NAMALWA (cell line): ENCODE measurements around the gene CD209.

Source experiments
- DNase-seq: peaks from one replicate; pipeline ENCODE4 v3.0.0-alpha.2; 2015; ENCODE audit warnings: low spot score

CD209 gene

DNA sequence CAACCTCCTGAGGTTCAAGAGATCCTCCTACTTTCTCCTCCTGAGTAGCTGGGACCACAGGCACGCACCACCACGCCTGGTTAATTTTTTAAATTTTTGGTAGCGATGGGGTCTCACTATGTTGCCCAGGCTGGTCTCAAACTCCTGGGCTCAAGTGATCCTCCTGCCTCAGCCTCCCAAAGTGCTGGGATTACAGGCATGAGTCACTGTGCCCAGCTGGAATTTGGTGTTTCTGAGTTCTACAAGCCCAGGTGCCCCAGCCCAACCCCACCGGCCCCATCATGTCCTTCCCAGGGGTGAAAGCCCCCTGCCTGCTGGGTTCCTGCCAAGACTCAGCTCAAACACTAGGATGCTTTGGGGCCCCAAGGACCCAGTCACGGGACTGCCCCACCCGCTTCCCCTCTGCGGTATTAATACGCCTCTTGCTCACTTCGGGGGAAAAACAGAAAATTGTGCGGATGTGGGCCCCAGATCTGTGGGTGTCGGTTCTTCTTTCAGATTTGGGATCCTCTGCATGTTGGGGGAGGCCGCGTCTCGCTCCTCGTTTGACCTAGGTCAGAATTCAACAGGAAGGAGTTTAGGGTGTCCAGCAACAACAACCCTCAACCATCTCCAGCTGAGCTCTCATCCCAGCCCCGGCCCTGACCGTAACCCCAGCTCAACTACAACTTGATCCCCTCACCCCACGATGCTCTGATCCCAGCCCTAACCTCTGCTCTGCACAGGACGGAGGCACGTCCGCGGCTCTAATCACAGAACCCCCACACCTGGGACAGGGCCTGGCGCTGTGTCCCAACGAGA, 41.7 kb downstream of the CD209 start:
- peak; percentile 57 for DNase-seq

- no peak for DNase-seq
Observed at GRCh38 chr19:7704280-7705060, 42.9 kb downstream of the CD209 start.

DNA sequence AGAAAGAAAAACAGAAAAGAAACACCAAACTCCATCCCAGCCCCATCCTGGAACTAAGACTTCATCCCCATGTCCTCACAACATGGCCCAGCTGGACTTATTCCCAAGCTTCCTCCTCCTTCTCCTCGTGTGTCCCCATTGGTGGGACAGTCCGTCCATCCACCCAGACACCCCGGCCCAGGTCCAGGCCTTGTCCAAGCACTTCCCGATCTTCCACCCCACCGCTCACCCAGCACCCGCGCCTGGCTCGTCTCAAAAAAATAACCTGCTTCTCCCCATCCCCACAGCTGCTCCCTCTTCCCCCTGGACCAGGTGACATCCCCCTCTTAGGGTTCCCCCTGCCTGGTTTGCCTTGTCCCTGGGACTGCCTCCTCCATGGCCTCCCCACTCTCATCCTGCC, 44.0 kb downstream of the CD209 start:
- no peak for DNase-seq

DNA sequence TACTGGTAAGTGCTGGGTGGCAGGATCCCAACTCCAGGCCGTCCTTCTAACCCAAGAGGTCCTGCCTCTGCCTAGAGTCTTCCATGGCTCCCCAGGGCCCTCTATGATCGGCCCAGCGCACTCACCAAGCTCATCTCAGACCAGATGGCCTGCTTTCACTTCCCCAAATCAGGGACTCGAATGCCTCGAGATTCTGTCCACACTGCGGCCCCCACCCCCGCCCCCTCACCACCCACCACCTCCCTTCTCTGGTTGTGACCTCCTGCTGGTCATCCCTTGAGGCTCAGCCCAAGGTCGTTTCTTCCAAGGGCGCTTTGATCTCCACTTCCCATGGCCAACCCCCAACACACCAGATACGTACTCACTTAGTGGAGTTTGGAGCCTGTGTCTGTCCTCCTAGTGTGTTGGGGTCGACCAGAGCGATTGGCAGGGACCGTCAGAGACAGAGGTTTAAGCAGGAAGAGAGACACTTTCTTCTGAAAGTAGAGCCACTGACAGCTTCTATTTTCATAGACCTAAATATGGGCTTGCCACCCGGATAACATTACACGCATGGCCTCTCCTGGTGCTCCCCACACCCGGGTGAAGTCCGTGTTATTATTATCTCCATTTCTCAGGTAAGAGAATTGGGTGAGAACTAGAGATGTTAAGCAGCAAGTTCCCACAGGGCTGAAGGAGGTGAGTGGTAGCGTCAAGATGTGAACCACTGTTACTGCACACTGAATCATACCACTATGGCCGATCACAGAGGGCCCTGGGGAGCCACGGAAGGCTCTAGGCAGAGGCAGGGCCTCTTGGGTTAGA, 45.5 kb downstream of the CD209 start, which contains the start of gene FCER2:
TSS of gene FCER2 (minus strand) at position 478 of the 804 bp plus-strand sequence. CDS start 2,371 bp downstream, outside the sequence.
- peak; percentile 84 for DNase-seq

- DNase-seq, result no peak
Observed at GRCh38 chr19:7701049-7701653, 46.2 kb downstream of the CD209 start.

DNA sequence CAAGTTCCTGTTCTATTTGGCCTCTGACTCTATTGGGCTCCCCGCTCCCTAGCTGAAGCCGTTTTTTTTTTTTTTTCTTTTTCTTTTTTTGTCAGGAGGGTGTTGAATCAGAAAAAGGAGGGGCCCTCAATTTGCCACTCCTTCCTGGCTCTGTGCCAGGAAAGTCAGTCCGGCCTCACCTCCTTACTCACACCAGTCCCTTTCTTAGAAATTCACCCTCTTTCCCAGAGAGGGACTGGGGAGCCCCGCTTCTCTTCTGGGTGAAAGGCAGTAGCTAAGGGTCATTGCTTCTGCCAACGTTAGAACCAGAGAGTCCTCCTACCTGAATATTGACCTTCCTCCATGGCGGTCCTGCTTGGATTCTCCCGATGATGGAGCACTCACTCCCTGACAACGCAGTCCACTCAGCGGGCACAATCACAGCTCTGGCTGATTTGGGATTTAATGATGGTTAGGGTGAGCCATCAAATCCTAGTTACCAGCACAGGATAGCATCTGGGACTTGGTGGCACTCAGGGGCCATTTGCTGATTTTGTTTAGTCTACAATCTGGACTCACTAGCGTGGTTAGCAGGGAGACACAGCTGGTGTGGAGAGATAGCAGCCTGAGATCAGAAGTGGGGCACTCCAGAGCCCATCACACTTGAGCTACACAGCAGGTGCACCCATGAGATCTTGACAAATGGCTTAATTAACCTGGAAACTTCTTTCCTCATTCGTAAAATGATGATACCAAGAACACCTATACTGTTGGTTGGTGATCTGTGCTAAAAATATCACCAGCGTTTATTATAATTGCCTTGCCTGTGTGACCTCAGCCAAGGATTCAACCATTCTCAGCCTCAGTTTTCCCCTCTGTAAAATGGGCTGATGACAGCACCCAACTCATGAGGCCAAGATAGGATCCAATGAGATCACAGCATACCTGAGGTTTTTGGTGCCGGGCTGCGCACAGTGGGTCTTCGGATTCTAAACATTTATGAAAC, 47.6 kb downstream of the CD209 start:
- DNase-seq, result peak; percentile 78

- DNase-seq, result no peak
Observed at GRCh38 chr19:7699003-7699402, 48.3 kb downstream of the CD209 start.

GRCh38 chr19:7698583-7698982, 48.8 kb downstream of the CD209 start:
- DNase-seq, result no peak

DNA sequence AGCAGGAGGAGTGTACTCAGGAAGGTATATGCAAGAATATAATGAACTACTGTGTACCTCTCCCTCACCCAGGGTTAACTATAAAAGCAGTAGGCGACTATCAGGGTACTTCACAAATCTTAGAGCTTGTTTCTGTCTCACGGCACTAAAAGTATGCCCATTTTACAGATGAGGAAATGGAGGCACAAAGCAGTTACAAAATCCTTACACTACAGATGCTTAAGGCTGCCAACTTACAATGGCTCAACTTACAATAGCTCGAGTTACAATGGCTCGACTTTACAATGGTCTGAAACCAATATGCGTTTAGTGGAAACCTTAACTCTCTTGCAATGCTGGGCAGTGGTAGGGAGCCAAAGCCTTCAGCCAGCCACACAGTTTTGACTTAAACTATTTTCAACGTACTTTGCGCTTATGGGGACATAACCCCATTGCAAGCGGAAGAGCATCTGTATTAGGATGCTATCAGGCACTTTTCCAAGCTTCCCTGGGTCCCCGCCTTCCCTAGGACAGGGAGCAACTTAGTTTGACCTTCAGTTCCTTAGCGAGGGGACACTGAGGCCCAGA, 49.5 kb downstream of the CD209 start:
- no peak for DNase-seq

GRCh38 chr19:7694499-7694898, 52.8 kb downstream of the CD209 start:
- no peak for DNase-seq

DNA sequence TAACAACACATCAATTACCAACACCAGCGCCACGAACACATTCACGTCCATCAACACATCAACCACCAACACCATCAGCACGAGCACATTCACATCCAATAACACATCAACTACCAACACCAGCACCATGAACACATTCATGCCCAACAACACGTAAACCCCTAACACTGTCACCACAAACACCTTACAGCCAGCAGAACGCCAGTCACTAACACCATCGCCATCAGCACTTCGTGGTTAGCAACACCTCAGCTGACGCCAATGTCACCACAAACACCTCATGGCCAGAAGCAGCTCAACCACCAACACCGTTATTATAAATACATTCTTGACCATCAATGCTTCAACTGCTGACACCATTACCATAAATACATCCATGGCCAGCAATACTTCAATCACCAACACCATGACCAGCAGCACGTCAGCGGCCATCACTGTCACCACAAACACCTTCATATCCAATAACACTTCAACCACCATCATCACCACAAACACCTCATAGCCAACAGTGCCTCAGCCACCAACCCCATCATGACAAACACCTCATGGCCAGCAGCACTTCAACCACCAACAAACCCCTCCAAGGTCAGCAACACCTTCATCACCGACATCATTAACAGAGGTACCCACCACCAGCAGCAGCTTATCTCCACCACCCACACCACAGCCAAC, 54.8 kb downstream of the CD209 start:
- no peak for DNase-seq

- DNase-seq, result no peak
Observed at GRCh38 chr19:7691497-7691896, 55.8 kb downstream of the CD209 start.

GRCh38 chr19:7690779-7691258, 56.5 kb downstream of the CD209 start:
- DNase-seq, result no peak
